ENCODE results near the gene LPCAT1. TPM values are rescaled to one million over a fixed set of nuclear protein-coding genes. Genes with fewer than 3 reads are reported as not detected.

The LPCAT1 gene
- total RNA-seq, 3 donors from 2014 or later: 19.4 to 39.3 (median 21.4) TPM

DNA sequence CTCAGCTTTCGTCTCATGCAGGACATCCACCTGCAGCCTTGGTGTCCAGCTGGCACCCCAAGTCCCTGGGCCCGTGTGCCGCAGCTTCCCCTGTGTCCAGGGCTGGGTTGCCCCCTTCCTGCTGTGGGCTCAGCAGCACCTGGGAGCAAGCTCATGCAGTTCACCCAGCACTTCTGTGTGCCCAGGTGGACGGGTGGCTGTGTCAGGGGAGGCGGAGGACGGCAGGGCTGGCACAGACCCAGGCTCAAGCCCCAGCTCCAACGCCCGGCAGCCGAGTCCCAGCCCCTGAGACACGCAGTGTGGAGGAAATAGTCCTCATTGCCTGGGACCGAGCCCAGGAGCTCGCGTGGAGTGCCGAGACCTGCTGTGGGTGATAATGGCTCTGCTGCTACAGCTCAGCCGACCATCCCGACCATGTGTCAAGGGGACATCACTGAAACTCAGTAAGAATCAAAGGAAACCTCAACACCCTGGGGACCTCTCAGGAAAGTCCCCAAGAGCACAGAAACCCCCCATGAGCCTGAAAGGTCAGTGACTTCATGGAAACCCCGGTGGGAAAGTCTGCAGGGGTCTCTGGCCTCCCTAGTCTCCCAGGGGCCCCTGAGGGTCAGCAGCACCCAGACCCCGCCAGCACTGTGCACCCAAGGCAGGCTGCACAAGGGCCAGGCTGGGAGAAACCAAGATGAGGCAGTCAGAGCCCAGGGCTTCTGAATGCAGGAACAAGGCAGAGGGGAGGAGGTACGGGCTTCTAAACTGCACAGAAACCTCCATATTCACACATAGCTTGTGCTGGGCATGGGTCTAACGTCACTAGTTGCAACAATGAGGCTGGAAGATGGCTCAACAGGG is 38.8 kb downstream of the LPCAT1 start:
- Histone ChIP-seq H3K9me3 (no peaks in the 10 kb centered on the region), H3K4me3 (no peak overlapping the region), H3K27me3 (no peaks in the 10 kb centered on the region), H3K27ac (no peak overlapping the region), H3K4me1 (no peaks in the 10 kb centered on the region), H3K36me3 (no peaks in the 10 kb centered on the region)
- no peak for DNase-seq (ENCODE audit: low spot score in 2 of 2)
- no peak for TF ChIP-seq POLR2AphosphoS5 (IDR thresholded peaks at IDR 0.05)
- TF ChIP-seq, protein P1, sequence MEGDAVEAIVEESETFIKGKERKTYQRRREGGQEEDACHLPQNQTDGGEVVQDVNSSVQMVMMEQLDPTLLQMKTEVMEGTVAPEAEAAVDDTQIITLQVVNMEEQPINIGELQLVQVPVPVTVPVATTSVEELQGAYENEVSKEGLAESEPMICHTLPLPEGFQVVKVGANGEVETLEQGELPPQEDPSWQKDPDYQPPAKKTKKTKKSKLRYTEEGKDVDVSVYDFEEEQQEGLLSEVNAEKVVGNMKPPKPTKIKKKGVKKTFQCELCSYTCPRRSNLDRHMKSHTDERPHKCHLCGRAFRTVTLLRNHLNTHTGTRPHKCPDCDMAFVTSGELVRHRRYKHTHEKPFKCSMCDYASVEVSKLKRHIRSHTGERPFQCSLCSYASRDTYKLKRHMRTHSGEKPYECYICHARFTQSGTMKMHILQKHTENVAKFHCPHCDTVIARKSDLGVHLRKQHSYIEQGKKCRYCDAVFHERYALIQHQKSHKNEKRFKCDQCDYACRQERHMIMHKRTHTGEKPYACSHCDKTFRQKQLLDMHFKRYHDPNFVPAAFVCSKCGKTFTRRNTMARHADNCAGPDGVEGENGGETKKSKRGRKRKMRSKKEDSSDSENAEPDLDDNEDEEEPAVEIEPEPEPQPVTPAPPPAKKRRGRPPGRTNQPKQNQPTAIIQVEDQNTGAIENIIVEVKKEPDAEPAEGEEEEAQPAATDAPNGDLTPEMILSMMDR (IDR thresholded peaks at IDR 0.05): no peak
- TF ChIP-seq POLR2A (IDR thresholded peaks at IDR 0.05): no peak
- intact Hi-C loops (cut with DNase I; ENCODE audit: low total_unique reads): no loop called here

DNA sequence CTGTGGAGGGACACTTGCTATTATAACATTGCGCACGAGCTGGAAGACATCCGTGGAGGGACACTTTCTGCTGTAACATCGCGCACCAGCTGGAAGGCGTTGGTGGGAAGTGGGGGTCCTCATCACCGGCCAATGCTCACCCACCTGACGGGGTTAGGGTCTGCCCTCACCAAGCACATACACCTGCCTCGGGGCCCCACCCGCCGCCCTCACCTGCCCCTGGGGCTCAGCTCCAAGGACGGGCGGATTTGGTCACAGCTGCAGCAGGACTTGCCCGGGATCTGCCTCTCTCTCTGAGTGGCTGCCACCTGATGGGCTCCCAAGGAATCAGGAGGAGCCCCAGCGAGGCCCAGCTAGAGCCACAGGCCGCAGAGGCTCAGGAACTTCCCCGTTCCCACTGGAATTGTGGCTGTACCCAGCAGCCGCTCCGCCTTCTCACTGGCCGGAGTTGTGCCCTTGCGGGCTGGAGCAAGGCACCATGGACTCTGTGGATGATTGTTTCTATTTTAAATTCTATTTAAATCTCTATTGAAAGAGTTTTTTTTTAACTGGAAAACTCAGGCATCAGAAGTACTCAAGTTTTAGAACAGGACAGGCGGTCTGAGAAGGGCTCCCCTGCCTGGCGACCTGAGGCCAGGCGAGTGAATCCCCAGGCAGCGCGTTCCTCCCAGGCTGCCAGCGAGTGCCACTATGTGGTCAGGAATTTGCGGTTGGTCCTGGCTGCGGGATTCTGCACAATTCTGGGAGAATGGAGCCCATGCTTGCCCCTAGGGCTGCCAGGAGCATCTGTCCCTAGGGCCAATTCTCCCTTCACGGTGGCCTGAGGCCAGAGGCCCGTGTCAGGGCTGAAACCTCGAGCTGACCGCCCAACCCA is 39.7 kb downstream of the LPCAT1 start:
- DNase-seq (ENCODE audit: low spot score in 2 of 2): no peak
- Histone ChIP-seq H3K9me3 (no peaks in the 10 kb centered on the region), H3K4me3 (no peak overlapping the region), H3K27ac (no peak overlapping the region), H3K36me3 (no peaks in the 10 kb centered on the region), H3K27me3 (no peaks in the 10 kb centered on the region), H3K4me1 (no peaks in the 10 kb centered on the region)
- intact Hi-C loops (cut with DNase I; ENCODE audit: low total_unique reads): no loop called here
- TF ChIP-seq, protein P1 (IDR thresholded peaks at IDR 0.05): no peak
- no peak for TF ChIP-seq POLR2AphosphoS5 (IDR thresholded peaks at IDR 0.05)
- TF ChIP-seq POLR2A (IDR thresholded peaks at IDR 0.05): no peak

DNA sequence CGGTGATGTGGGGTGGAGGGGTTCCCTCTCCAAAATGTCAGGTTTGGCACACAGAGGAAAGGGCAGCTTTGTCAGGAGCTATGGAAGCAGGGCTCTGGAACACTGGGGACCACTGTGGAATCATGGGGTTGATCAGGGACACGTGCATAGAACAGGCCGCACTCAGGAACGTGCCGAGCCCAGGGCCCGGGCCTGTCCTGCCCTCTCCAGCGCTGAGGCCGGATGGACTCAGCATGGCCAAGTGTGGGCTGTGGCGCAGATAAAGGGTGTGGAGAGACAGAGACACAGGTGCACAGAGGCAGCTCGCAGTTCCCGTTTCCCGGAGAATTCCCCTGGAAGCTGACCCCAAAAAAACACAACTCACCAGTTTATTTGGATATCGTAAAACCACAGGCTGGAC is 40.7 kb downstream of the LPCAT1 start:
- no peaks in the 10 kb centered on the region for H3K36me3 ChIP-seq
- DNase-seq (ENCODE audit: low spot score in 2 of 2): no peak
- no peaks in the 10 kb centered on the region for H3K9me3 ChIP-seq
- intact Hi-C loops (cut with DNase I; ENCODE audit: low total_unique reads): no loop called here
- H3K27ac ChIP-seq: no peak overlapping the region
- H3K4me1 ChIP-seq: no peaks in the 10 kb centered on the region
- no peaks in the 10 kb centered on the region for H3K27me3 ChIP-seq
- TF ChIP-seq, protein P1 (IDR thresholded peaks at IDR 0.05): no peak
- TF ChIP-seq POLR2AphosphoS5 (IDR thresholded peaks at IDR 0.05): no peak
- no peak overlapping the region for H3K4me3 ChIP-seq

DNA sequence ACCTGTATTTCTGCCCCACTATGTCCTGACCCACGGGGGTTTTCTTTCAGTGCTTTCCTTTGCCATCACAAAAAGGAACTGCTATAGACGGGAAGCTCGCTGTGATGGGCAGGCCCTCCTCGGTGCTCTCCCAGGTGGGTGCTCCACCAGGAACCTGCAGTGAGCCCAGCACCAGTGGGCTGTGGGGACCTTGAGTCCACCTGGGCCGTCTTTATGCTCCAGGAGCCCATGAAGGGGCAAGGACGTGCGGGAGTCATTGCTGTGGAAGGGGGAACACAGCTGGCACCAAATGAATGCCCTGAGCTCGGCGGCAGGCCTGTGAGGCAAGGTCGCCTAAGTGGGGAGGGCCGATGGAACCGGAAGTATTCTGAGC is 41.8 kb downstream of the LPCAT1 start:
- H3K27ac ChIP-seq: no peak overlapping the region
- H3K36me3 ChIP-seq: no peaks in the 10 kb centered on the region
- H3K9me3 ChIP-seq: no peaks in the 10 kb centered on the region
- no peak for DNase-seq (ENCODE audit: low spot score in 2 of 2)
- no peak overlapping the region for H3K4me3 ChIP-seq
- intact Hi-C loops (cut with DNase I; ENCODE audit: low total_unique reads): no loop called here
- H3K4me1 ChIP-seq: no peaks in the 10 kb centered on the region
- no peaks in the 10 kb centered on the region for H3K27me3 ChIP-seq
- TF ChIP-seq, protein P1 (IDR thresholded peaks at IDR 0.05): no peak
- no peak for TF ChIP-seq POLR2AphosphoS5 (IDR thresholded peaks at IDR 0.05)

Data from breast epithelium (tissue), 4 donors.